ENCODE measurements around the gene SLC44A4.
"Not testable (repeated sequence)": the region's sequence is repeated elsewhere in the genome, so short reads cannot be mapped to it uniquely, and the experiment has no call there.

Gene SLC44A4

GRCh38 chr6:31830886-31831335, 47.9 kb downstream of the SLC44A4 start:
- TF ChIP-seq CTCF (IDR thresholded peaks at IDR 0.05; ENCODE audit: low read depth, low read length), result no peak
- in situ Hi-C loops (cut with HindIII; ENCODE audit: low sequenced_read_pairs), result no loop called here
- no peak for DNase-seq (ENCODE audit: low read depth, low spot score)
- H3K4me3 ChIP-seq (ENCODE audit: low read depth, low read length), result peak overlapping the region; percentile 72

- TF ChIP-seq CTCF (IDR thresholded peaks at IDR 0.05; ENCODE audit: low read depth, low read length), result peak; percentile 24
Observed at GRCh38 chr6:31829633-31830283, 49.0 kb downstream of the SLC44A4 start.

GRCh38 chr6:31827286-31828079, 51.3 kb downstream of the SLC44A4 start, which contains the start of gene HSPA1B:
HSPA1B (plus strand) TSS chr6:31827738; CDS start chr6:31827951, 213 bp downstream.
- peak within 1 kb of the TSS; percentile 76 for H3K4me3 ChIP-seq (ENCODE audit: low read depth, low read length)
- in situ Hi-C loops (cut with HindIII; ENCODE audit: low sequenced_read_pairs), result no loop called here
- no peak for TF ChIP-seq CTCF (IDR thresholded peaks at IDR 0.05; ENCODE audit: low read depth, low read length)
- peak; percentile 100 for DNase-seq (ENCODE audit: low read depth, low spot score)

More at GRCh38 chr6:31829633-31830283, 49.0 kb downstream of the SLC44A4 start:
- in situ Hi-C loops (cut with HindIII; ENCODE audit: low sequenced_read_pairs), result no loop called here
- peak overlapping the region; percentile 72 for H3K4me3 ChIP-seq (ENCODE audit: low read depth, low read length)
- peak; percentile 69 for DNase-seq (ENCODE audit: low read depth, low spot score)

- peak overlapping the region; percentile 43 for H3K4me3 ChIP-seq (ENCODE audit: low read depth, low read length)
- in situ Hi-C loops (cut with HindIII; ENCODE audit: low sequenced_read_pairs), result no loop called here
- DNase-seq (ENCODE audit: low read depth, low spot score), result no peak
- TF ChIP-seq CTCF (IDR thresholded peaks at IDR 0.05; ENCODE audit: low read depth, low read length), result no peak
Observed at GRCh38 chr6:31826793-31827285, 52.0 kb downstream of the SLC44A4 start.

GRCh38 chr6:31825553-31825952, 53.2 kb downstream of the SLC44A4 start:
- H3K4me3 ChIP-seq (ENCODE audit: low read depth, low read length), result no peak overlapping the region
- DNase-seq (ENCODE audit: low read depth, low spot score), result no peak
- in situ Hi-C loops (cut with HindIII; ENCODE audit: low sequenced_read_pairs), result no loop called here
- TF ChIP-seq CTCF (IDR thresholded peaks at IDR 0.05; ENCODE audit: low read depth, low read length), result no peak

- DNase-seq (ENCODE audit: low read depth, low spot score); H3K4me3 ChIP-seq (ENCODE audit: low read depth, low read length); in situ Hi-C loops (cut with HindIII; ENCODE audit: low sequenced_read_pairs): not testable (repeated sequence)
Observed at GRCh38 chr6:31823592-31824196, 55.1 kb downstream of the SLC44A4 start.
